GM12801 (cell line): Measurements from ENCODE around the gene DNAJC28.

Experiments
- TF ChIP-seq, protein P1 (sequence below): IDR thresholded peaks from one replicate; pipeline ENCODE4 v1.5.1; 2011; ENCODE audit warnings: control low read depth; ENCODE audit not compliant: insufficient read length; ENCODE audit errors: extremely low read depth

The DNAJC28 gene

DNA sequence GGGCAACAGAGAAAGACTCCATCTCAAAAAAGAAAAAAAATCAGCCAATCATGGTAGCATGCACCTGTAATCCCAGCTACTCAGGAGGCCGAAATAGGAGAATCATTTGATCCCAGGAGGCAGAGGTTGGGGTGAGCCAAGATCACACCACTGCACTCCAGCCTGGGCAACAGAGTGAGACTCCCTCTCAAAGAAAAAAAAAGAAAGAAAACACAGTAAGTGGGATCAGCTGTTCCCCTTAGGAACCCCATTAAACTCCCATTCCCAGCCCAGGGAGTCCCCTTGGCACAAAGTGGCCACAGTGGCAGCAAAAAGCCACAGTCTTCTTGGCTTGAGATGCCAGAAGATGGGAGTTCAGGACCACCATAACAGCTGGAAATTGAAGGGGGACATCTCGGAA is 20.8 kb downstream of the DNAJC28 start:
- TF ChIP-seq, protein P1, sequence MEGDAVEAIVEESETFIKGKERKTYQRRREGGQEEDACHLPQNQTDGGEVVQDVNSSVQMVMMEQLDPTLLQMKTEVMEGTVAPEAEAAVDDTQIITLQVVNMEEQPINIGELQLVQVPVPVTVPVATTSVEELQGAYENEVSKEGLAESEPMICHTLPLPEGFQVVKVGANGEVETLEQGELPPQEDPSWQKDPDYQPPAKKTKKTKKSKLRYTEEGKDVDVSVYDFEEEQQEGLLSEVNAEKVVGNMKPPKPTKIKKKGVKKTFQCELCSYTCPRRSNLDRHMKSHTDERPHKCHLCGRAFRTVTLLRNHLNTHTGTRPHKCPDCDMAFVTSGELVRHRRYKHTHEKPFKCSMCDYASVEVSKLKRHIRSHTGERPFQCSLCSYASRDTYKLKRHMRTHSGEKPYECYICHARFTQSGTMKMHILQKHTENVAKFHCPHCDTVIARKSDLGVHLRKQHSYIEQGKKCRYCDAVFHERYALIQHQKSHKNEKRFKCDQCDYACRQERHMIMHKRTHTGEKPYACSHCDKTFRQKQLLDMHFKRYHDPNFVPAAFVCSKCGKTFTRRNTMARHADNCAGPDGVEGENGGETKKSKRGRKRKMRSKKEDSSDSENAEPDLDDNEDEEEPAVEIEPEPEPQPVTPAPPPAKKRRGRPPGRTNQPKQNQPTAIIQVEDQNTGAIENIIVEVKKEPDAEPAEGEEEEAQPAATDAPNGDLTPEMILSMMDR = no peak

DNA sequence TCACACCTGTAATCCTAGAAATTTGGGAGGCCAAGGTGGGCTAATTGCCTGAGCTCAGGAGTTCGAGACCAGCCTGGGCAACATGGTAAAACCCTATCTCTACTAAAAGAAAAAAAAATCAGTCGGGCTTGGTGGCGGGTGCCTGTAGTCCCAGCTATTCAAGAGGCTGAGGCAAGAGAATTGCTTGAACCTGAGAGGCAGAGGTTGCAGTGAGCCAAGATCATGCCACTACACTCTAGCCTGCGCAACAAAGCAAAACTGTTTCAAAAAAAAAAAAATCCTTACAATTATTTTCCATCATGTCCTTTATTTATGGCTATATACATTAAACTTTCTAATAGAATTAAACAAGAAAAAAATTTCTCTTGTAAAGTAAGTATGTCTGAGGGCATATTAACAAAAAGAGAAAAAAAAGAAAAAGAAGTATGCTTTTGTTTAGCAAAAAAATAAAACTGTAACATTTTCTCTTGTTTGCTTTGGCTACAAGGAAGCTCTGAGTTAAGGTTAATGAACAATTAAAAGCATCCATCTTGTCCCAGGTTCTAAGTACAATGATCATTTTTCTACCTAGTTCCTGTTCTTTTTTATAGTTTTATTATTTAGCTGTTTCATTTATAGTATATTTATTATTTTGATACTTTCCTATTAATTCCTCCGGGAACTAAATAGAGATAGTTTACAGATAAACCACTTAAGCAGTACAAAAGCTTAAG is 29.8 kb downstream of the DNAJC28 start:
- TF ChIP-seq, protein P1 = no peak

DNA sequence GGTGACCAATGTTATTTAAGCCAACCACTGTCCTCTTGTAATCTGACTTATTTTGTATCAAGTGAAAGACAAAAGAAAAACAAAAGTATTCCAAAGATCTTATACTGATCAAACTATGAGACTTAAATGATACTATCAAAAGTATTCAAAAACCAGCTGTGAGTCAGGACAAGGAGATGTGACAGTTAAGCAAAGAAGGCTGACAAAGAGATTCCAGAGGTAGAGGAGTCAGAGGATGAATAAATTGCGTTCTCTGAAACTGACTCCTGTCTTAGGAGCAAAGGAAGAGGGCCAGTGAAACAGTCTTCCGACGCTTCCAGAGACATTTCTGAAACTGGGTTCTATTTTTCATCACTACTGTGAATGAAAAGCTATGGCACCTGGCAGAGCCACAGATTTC is 32.7 kb downstream of the DNAJC28 start:
- TF ChIP-seq, protein P1 = no peak

DNA sequence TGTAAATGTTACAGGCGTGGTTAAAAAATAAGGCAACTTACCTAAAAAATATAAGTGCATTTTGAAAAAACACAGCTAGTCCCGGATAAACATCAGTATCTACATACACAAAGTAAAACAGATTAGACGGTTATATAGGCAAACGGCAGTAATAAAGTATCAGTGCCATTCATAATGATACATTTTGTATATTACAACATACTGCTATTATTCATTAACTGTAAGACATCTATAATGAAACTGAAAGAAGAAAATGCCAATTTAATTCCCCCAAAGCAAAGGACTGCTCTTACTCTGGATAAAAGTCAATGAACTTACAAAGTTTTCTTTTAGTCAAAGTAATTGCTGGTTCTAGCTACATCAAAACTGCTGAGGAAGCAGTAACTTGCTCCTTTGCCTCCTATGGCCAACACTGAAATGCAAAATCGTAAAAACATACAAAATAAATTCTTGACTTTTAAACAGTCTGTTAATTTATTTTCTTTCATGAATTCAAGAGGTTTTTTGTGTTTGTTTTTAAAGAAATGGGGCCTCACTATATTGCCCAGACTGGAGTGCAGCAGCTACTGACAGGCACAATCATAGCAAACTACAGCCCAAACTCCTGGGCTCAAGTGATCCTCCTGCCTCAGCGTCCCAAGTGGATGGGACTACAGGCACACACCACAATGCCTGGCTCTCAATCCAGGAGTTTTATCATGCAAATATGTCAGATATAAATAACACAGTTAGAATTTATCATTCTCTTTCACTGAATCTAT is 35.6 kb downstream of the DNAJC28 start:
- TF ChIP-seq, protein P1 = no peak

DNA sequence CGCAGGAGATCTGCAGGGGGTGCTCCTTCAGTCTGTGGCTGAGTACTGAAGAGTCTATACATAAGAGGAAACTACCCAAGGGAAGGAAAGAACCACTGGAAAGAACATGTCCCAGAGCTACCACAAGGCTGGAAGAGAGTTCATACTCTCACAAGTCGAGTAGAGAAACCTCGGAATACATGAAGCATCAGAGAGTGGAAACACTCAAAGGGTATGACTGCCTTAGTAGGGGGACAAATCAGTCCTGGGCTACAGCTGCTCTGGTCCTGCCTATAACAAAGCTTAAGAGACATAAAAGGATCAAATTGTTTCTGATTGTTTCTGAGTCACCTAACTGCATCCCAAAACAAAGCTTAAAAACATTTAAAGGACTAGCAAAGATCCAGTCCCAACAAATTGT is 39.2 kb downstream of the DNAJC28 start:
- TF ChIP-seq, protein P1 = no peak

DNA sequence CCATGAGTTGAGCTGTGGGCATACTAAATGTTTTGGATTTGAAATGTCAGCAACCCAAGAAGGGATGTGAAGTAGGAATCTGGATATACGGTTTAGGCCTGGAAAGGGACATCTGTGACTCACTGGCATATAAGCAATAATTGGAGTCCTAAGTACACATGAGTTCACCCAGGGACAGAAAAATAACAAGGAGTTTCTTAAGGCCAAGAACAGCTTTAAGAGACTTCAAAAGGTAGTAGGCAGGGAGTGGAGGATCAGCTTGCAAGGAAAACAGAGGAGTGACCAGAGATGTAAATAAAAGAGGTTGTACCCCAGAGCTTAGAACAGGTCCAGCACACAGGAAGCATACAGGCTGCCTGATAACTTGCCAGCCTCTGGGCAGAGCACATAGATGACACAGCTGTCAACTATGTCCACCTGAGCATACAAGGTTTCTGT is 39.9 kb downstream of the DNAJC28 start:
- TF ChIP-seq, protein P1 = no peak

DNA sequence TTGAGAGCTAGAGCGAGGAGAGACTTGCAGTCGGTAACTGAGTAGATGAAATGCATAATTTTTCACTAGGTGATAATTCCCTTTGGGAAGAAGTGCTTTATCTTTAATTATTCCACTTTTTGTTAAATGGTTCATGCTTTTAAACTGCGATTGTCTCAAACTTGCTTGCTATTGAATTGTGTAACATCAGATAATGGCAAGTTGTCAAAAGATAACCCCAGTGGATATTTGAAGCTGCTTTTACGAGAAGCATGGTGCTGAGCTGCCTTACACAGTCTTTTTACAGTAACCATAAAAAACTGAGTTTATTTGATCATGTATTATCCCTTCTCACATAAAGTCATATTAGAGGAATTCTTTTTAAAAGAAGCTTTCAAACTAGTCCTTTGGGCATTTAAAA is 41.9 kb downstream of the DNAJC28 start:
- TF ChIP-seq, protein P1 = no peak
